ENCODE measurements around the gene SAP130.

The SAP130 gene

DNA sequence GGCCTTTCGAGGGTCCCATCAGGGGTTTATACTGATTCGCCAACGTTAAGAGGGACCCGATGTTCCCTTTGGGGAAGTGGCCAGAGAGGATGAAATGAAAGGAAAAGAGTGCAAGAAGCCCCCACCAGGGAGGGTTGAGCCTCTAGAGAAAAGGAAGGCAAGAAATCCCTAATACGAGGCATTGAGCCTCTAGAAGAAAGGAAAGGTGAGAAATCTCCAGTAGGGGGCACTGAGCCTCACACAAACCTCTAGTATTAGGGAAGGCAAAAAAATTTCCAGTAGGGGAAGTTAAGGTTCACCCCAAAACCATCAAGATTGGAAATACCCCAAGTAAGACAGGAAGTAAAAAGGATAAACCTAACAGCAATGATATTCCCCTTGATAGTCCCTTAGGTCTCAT lies 9.8 kb upstream of the SAP130 start:
- no peak overlapping the region for H3K4me3 Mint-ChIP-seq
- peaks cover 14% of the 10 kb centered on the region for H3K27me3 Mint-ChIP-seq
- peaks cover 28% of the 10 kb centered on the region for H3K9me3 Mint-ChIP-seq
- no peak overlapping the region for H3K27ac Mint-ChIP-seq
- H3K36me3 Mint-ChIP-seq (ENCODE audit: low read depth) = no peaks in the 10 kb centered on the region
- no peaks in the 10 kb centered on the region for H3K4me1 Mint-ChIP-seq (ENCODE audit: low read depth)

DNA sequence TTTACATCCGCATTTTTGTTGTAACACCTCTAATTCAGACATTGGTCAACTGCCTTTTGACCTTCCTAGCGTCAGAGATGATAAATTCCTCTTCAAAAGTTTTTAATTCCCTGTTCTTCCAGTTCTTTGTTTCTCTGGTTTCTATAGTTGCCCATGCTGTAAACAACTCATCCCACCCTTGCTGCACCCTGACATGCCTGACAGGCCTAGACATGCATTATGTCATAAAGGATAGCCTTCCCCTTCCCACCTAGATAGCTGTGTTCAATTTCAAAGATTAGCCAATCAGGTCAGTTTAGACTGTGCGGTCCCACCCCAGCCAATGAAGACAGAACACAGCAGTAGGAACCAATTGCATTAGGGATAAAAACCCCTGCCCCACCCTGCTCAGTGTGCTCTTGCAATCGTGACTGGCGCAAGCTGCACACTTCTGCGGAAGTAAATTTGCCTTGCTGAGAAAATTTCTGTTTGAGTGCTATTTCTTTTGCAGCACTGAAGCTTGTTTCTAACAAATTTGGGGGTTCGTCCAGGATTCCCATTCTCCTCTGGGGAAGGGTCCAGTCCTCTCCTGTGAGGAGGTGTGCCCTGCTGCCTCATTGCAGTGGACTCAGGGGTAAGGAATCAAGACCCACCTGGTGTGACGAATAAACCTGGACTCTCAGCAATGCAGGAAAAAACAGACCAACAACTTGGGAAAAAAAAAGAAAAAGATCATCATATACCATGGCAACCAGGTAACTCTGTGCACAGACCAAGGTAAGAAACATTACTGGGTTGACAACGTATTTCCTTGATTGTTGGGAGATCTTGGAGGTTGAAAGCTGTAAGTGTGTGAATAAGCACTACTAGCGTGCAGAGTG lies 9.1 kb upstream of the SAP130 start:
- no peaks in the 10 kb centered on the region for H3K4me1 Mint-ChIP-seq (ENCODE audit: low read depth)
- H3K4me3 Mint-ChIP-seq = no peak overlapping the region
- no peak overlapping the region for H3K27ac Mint-ChIP-seq
- no peaks in the 10 kb centered on the region for H3K36me3 Mint-ChIP-seq (ENCODE audit: low read depth)
- peaks cover 14% of the 10 kb centered on the region for H3K27me3 Mint-ChIP-seq
- peaks cover 24% of the 10 kb centered on the region for H3K9me3 Mint-ChIP-seq

DNA sequence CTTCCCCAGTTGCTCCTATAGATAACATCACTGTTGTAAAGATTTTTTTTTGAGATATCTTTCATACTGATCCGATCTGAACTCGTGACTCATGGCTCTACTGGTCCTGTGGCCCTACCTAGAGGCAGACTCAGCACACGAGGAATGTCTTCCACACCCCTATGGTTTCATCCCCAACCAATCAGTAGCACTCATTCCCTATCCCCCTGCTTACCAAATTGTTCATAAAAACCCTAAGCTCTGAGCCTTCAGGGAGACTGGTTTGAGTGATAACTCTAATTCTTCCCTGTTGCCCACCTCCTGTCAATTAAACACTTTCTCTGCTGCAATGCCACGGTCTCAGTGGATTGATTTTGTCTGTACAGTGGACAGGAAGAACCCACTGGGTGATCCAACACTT lies 4.2 kb upstream of the SAP130 start:
- H3K27ac Mint-ChIP-seq = no peak overlapping the region
- H3K36me3 Mint-ChIP-seq (ENCODE audit: low read depth) = no peaks in the 10 kb centered on the region
- no peak overlapping the region for H3K4me3 Mint-ChIP-seq
- no peaks in the 10 kb centered on the region for H3K27me3 Mint-ChIP-seq
- H3K9me3 Mint-ChIP-seq = peaks cover 9% of the 10 kb centered on the region
- H3K4me1 Mint-ChIP-seq (ENCODE audit: low read depth) = peaks cover 8% of the 10 kb centered on the region

DNA sequence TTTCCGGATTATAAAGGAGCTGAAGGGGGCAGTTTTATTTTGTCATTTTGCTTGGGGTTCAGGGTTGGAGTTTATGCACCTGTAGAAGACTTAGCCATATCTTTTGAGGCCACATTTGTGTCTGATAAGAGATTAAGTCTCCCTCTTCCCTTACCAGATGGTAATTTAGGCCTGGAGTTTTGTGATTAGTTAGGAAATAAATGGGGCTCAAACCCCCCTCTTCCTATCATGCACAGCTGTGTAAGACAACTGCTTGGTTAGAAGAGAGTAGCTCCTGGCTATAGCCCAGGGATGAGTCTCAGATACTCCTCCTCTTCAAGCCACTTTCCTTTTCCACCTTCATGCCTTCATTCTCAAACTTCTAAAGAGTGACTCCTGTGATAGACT lies 802 bp upstream of the SAP130 start:
- H3K4me1 Mint-ChIP-seq (ENCODE audit: low read depth) = peaks cover 19% of the 10 kb centered on the region
- no peak overlapping the region for H3K27ac Mint-ChIP-seq
- no peaks in the 10 kb centered on the region for H3K9me3 Mint-ChIP-seq
- H3K27me3 Mint-ChIP-seq = no peaks in the 10 kb centered on the region
- H3K4me3 Mint-ChIP-seq = peak overlapping the region; percentile 80
- H3K36me3 Mint-ChIP-seq (ENCODE audit: low read depth) = peaks cover 6% of the 10 kb centered on the region

DNA sequence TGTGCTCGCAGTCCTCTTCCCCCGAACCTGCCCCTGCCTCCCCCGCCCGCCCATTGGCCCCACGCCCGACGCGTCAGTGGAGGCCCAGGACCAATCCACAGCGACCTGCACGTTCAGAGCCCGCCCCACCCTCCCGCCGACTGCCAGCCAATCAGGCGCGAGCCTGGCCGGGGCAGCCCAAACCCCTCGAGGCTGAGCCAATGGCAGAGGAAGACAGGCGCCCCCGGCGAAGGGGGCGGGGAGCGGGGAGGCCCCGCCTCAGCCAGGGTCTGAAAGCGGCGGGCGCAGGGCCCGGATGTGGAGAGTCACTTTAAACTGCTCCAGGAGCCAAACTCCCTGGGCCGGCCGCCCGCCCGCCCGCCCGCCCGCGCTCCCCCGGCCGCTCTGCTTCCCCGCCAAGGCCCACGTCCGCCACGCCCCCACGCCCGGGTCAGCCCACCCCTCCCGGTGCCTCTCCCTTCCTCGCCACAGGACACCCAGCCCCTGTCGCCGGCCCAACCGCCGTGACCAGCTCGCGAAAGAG lies 520 bp downstream of the SAP130 start:
- peak overlapping the region; percentile 95 for H3K4me3 Mint-ChIP-seq
- no peaks in the 10 kb centered on the region for H3K27me3 Mint-ChIP-seq
- H3K4me1 Mint-ChIP-seq (ENCODE audit: low read depth) = peaks cover 19% of the 10 kb centered on the region
- peaks cover 6% of the 10 kb centered on the region for H3K36me3 Mint-ChIP-seq (ENCODE audit: low read depth)
- no peak overlapping the region for H3K27ac Mint-ChIP-seq
- H3K9me3 Mint-ChIP-seq = no peaks in the 10 kb centered on the region

DNA sequence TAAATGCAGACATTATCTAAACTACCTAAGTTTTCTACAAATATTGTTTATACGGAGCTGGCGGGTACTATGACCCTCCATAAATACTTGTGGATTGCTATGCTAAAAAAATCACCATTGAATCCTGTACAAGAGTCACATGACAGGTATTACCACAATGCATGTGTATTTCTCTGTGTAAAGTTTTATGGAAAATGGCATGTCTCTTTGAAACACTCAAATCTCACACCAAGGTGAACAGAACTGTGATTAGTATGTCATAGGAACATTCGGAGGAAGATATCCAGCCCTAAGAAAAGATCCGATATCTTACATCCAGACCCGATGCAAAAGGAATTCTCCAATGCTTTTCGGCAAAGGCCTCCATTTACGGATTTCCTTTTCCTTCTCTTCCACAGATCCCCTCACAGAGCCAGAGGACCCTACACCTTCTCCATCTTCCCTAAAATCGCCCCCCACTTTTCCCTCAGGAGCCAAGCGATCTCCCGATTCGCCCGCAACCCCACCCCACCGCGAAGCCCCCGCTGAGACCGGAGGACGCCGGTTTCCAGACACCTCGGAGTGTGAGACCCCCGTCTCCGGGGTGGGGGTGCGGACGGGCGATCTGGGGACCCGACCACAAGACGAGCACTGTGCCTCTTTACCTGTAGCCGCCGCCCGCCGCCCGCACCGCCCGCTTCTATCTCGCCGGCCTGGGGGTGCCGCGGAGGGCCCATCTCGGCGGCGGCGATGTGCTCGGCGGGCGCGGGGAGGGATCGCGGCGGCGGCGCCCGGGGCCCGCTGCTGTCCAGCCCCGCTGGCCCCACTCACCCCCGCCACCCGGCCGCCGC lies 1.2 kb downstream of the SAP130 start:
- Mint-ChIP-seq H3K27ac (peak overlapping the region; percentile 84), H3K9me3 (no peaks in the 10 kb centered on the region), H3K36me3 (ENCODE audit: low read depth) (peaks cover 6% of the 10 kb centered on the region), H3K4me1 (ENCODE audit: low read depth) (peaks cover 19% of the 10 kb centered on the region), H3K27me3 (no peaks in the 10 kb centered on the region), H3K4me3 (peak overlapping the region; percentile 95)

DNA sequence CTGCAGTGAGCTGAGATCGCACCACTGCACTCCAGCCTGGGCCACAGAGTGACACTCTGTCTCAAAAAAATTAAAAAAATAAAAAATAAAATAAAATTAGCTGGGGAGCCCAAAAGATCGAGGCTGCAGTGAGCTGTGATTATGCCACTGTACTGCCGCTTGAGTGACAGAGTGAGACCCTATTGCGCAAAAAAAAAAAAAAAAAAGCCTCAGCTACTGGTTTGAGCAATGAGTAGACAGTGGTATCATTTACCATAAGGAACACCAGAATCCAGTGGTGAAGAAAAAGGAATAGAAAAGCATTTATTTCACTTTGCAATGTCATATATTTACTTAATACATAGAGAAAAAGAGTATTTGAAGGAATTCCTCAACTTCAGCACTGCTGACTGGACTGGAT lies 3.0 kb downstream of the SAP130 start:
- H3K4me1 Mint-ChIP-seq (ENCODE audit: low read depth) = peaks cover 19% of the 10 kb centered on the region
- H3K4me3 Mint-ChIP-seq = no peak overlapping the region
- H3K9me3 Mint-ChIP-seq = no peaks in the 10 kb centered on the region
- H3K27ac Mint-ChIP-seq = no peak overlapping the region
- H3K27me3 Mint-ChIP-seq = no peaks in the 10 kb centered on the region
- peaks cover 6% of the 10 kb centered on the region for H3K36me3 Mint-ChIP-seq (ENCODE audit: low read depth)

DNA sequence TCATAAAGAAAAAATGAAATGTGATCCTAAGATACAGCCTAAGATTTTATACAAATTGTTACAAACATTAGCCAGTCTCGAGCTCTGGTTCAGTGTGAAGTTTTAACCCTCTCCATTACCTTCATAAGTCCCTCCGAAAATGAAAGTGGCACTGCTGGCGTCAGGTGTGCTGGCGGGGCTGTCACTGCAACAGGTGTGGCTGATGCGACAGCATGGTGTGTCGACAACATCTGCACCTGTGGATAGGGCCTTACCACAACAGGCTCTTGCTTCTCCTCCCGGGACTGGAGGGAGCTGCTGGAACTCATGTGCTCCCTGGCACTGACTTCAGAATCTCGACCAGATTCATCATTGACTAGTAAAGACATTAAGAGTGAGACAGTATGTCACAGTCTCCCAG lies 10.3 kb downstream of the SAP130 start:
- Mint-ChIP-seq H3K36me3 (ENCODE audit: low read depth) (peaks cover 37% of the 10 kb centered on the region), H3K4me1 (ENCODE audit: low read depth) (no peaks in the 10 kb centered on the region), H3K27ac (no peak overlapping the region), H3K27me3 (no peaks in the 10 kb centered on the region), H3K9me3 (no peaks in the 10 kb centered on the region), H3K4me3 (no peak overlapping the region)

DNA sequence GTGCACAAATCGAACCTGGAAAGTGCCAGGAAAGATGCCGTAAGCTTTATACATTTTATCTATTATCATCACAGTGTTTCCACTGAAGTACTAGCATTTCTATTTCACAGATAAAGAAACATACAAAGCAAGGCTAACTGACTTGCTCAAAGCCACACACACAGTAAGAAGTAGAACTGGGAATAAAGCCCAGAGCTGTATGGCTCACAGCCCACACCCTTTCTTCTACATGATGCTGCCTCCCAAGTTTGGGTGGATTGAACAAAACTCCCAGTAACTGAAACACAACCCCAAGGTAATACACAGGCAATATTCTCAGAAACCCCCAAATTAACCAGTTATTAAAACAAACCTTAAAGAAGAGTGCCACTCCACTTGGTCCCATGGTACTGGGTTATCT lies 11.2 kb downstream of the SAP130 start:
- Mint-ChIP-seq H3K4me3 (no peak overlapping the region), H3K9me3 (no peaks in the 10 kb centered on the region), H3K27me3 (no peaks in the 10 kb centered on the region), H3K4me1 (ENCODE audit: low read depth) (no peaks in the 10 kb centered on the region), H3K36me3 (ENCODE audit: low read depth) (peaks cover 41% of the 10 kb centered on the region), H3K27ac (no peak overlapping the region)

DNA sequence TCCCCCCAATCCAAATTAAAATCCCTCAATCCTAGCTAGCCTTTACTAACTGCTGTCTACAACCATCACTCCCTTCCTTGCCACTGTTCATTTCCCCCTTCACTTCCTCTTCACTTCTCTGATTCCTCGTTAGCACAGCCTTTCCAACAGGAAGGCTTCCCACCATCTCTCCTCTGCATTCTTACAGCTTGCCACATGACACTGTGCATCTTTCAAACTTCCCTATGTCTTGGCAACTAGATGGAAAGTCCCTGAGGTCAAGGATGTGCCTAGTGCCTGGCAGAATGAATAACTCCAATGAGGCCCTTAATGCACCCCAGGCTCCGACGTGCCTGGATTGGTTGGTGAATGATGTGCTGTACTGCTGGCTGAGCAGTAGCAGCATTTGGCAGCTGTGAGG lies 15.2 kb downstream of the SAP130 start:
- H3K27ac Mint-ChIP-seq = no peak overlapping the region
- H3K36me3 Mint-ChIP-seq (ENCODE audit: low read depth) = peaks cover 75% of the 10 kb centered on the region
- H3K9me3 Mint-ChIP-seq = no peaks in the 10 kb centered on the region
- no peak overlapping the region for H3K4me3 Mint-ChIP-seq
- H3K27me3 Mint-ChIP-seq = no peaks in the 10 kb centered on the region
- no peaks in the 10 kb centered on the region for H3K4me1 Mint-ChIP-seq (ENCODE audit: low read depth)

DNA sequence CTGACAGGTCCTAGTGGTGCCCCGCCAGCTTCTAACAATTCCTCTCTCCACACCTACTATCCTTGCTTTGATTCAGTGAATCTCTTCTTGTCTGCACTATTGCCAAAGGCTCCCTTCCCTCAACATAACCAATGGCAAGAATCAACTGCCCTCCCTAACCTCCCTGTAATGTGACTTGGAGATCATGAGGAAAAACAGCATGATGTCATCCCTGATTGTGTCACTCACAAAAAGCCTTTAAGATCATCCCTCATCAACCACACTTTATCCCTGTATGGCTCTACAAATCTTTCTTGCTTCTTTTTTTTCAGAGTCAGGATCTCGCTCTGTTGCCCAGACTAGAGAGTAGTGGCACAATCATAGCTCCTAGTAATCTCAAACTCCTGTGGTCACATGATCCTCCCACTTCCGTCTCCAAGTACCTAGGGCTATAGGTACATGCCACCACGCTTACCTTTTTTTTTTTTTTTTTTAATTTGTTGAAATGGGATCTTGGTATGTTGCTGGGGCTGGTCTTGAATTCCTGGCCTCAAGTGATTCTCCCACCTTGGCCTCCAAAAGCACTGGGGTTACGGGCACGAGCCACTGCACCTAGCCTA lies 19.7 kb downstream of the SAP130 start:
- no peaks in the 10 kb centered on the region for H3K4me1 Mint-ChIP-seq (ENCODE audit: low read depth)
- H3K36me3 Mint-ChIP-seq (ENCODE audit: low read depth) = peaks cover 79% of the 10 kb centered on the region
- H3K27me3 Mint-ChIP-seq = no peaks in the 10 kb centered on the region
- no peak overlapping the region for H3K27ac Mint-ChIP-seq
- no peak overlapping the region for H3K4me3 Mint-ChIP-seq
- no peaks in the 10 kb centered on the region for H3K9me3 Mint-ChIP-seq

DNA sequence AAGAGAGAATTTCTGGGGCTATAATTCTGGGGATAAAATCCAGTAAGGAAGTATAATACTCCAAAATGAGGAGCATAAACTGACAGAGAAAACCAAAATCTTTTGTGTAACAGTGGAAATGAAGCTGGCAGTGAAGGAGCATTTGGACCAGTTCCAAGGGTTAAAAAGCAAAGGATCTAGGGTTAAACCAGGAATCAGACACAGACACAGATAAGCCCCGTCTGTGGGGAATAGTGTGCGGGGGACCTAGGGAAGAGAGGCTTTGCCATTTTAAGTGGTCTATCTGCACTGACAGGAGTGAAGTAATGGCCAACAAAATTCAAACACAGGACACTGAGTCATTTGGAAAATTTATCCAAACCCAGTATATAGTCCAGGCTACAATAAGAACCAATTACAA lies 23.4 kb downstream of the SAP130 start:
- Mint-ChIP-seq H3K9me3 (no peaks in the 10 kb centered on the region), H3K27me3 (no peaks in the 10 kb centered on the region), H3K27ac (no peak overlapping the region), H3K36me3 (ENCODE audit: low read depth) (peaks cover 78% of the 10 kb centered on the region), H3K4me3 (no peak overlapping the region), H3K4me1 (ENCODE audit: low read depth) (no peaks in the 10 kb centered on the region)

DNA sequence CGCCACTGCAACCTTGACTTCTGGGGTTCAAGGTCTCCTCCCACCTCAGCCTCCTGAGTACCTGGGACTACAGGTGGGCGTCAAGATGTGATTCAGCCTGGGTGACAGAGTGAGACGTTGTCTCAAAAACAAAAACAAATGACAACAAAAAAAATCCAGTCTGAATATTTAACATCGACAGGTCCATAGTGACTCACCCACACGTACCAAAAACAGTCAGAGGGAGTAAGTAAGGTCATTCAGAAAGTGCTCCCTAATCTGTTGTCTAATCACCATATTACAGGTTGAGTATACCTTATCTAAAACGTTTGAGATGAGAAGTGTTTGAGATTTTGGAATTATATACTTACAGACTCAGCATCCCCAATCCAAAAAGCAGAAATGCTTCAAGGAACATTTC lies 24.4 kb downstream of the SAP130 start:
- Mint-ChIP-seq H3K27me3 (no peaks in the 10 kb centered on the region), H3K27ac (no peak overlapping the region), H3K36me3 (ENCODE audit: low read depth) (peaks cover 77% of the 10 kb centered on the region)

DNA sequence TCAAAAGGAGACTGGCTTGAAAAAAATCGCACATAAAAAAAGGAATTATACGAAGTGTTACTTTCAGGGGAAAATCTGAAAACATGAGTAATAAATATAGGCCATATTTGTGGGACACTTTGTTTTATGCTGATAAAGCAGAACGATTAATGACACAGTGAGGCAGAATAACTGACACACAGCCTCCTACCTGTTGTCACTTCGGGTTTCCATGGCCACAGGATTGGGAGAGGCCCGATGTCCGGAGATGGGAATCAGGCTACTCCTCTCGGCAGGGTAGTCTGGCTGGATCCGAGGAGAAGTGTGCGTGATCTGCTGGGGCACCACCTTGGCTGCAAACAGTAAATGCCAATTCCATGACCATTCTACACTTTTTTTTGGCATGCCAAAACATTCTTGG lies 31.7 kb downstream of the SAP130 start:
- H3K36me3 Mint-ChIP-seq (ENCODE audit: low read depth) = peaks cover 60% of the 10 kb centered on the region
- no peaks in the 10 kb centered on the region for H3K4me1 Mint-ChIP-seq (ENCODE audit: low read depth)
- H3K27ac Mint-ChIP-seq = no peak overlapping the region
- H3K27me3 Mint-ChIP-seq = no peaks in the 10 kb centered on the region
- H3K9me3 Mint-ChIP-seq = no peaks in the 10 kb centered on the region
- no peak overlapping the region for H3K4me3 Mint-ChIP-seq

More for the DNA sequence above, 24.4 kb downstream of the SAP130 start:
- Mint-ChIP-seq H3K4me3 (no peak overlapping the region), H3K4me1 (ENCODE audit: low read depth) (no peaks in the 10 kb centered on the region), H3K9me3 (no peaks in the 10 kb centered on the region)

DNA sequence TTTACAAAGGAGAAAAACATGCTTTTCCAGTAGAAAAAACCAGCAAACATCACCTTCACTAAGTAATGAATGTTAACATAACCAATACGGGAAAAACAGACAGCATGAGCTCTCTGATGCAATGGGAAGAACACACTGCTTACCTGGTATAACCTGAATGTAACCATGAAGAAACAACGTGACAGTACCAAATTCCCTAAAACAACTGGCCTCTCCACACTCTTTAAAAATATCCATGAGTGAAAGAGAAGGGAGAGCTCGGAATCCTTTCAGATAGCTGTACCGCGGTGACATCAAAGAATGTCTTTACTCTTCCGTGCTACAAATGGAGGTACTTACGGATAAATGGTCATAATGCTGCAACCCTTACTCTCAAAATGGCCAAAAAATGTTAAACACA lies 32.1 kb downstream of the SAP130 start:
- no peaks in the 10 kb centered on the region for H3K9me3 Mint-ChIP-seq
- H3K4me3 Mint-ChIP-seq = no peak overlapping the region
- H3K4me1 Mint-ChIP-seq (ENCODE audit: low read depth) = no peaks in the 10 kb centered on the region
- H3K27ac Mint-ChIP-seq = no peak overlapping the region
- H3K27me3 Mint-ChIP-seq = no peaks in the 10 kb centered on the region
- H3K36me3 Mint-ChIP-seq (ENCODE audit: low read depth) = peaks cover 60% of the 10 kb centered on the region

Measured in stimulated activated naive CD8-positive, alpha-beta T cell treated with anti-CD3 and anti-CD28 coated beads, Interleukin-15, Interleukin-2, amounts not matched to agents 100 ng/mL and 50 ng/mL, for 24 hours (primary cell).